NT2/D1 (cell line): ENCODE data around the gene VRK2.

ENCODE experiments used
- SUZ12 ChIP-seq: IDR thresholded peaks from 2 replicates; pipeline ENCODE4 v1.6.1; 2011; ENCODE audit not compliant: insufficient read length, insufficient read depth; ENCODE audit errors: extremely low read depth
- YY1 ChIP-seq: IDR thresholded peaks from 2 replicates; pipeline ENCODE4 v1.6.1; 2011; ENCODE audit not compliant: insufficient read length, insufficient read depth
- ZNF274 ChIP-seq: IDR thresholded peaks from 2 replicates; pipeline ENCODE4 v1.6.1; 2011; ENCODE audit warnings: mild to moderate bottlenecking, low read depth, low read length

- TF ChIP-seq SUZ12, result no peak
- no peak for TF ChIP-seq ZNF274
- TF ChIP-seq YY1, result no peak
Measured at GRCh38 chr2:58110765-58111164, 64.2 kb downstream of the VRK2 start.
